Mononuclear cell (primary cell): Measurements from ENCODE around the gene USP4. TPM values are rescaled to one million over a fixed set of nuclear protein-coding genes. Genes with fewer than 3 reads are reported as not detected.

Experiments
- H3K27me3 ChIP-seq: 2 replicates; pipeline ENCODE4 v1.6.0; 2011; ENCODE audit warnings: low read length, control low read depth; ENCODE audit not compliant: insufficient read depth
- H3K4me1 ChIP-seq: 2 replicates; pipeline ENCODE4 v1.5.1; 2011; ENCODE audit warnings: mild to moderate bottlenecking, low read length, control low read depth; ENCODE audit not compliant: insufficient read depth
- H3K4me3 ChIP-seq: 2 replicates; pipeline ENCODE4 v1.5.1; 2011; ENCODE audit warnings: mild to moderate bottlenecking, low read length, moderate library complexity
- H3K9me3 ChIP-seq: 2 replicates; pipeline ENCODE4 v1.5.1; 2011; ENCODE audit warnings: low read depth, mild to moderate bottlenecking, control low read depth, low read length
- total RNA-seq: library from RNA; depleted of rRNA; stranded (reverse); fragments of >200 nt; gene quantifications from one replicate; pipeline ENCODE4 v1.2.3, GENCODE V29; 2012

USP4 gene, protein sequence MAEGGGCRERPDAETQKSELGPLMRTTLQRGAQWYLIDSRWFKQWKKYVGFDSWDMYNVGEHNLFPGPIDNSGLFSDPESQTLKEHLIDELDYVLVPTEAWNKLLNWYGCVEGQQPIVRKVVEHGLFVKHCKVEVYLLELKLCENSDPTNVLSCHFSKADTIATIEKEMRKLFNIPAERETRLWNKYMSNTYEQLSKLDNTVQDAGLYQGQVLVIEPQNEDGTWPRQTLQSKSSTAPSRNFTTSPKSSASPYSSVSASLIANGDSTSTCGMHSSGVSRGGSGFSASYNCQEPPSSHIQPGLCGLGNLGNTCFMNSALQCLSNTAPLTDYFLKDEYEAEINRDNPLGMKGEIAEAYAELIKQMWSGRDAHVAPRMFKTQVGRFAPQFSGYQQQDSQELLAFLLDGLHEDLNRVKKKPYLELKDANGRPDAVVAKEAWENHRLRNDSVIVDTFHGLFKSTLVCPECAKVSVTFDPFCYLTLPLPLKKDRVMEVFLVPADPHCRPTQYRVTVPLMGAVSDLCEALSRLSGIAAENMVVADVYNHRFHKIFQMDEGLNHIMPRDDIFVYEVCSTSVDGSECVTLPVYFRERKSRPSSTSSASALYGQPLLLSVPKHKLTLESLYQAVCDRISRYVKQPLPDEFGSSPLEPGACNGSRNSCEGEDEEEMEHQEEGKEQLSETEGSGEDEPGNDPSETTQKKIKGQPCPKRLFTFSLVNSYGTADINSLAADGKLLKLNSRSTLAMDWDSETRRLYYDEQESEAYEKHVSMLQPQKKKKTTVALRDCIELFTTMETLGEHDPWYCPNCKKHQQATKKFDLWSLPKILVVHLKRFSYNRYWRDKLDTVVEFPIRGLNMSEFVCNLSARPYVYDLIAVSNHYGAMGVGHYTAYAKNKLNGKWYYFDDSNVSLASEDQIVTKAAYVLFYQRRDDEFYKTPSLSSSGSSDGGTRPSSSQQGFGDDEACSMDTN
- 65.2 TPM for total RNA-seq

- no peaks in the 10 kb centered on the region for H3K9me3 ChIP-seq
- peak within 1 kb of the TSS; percentile 86 for H3K4me3 ChIP-seq
- H3K27me3 ChIP-seq: no peaks in the 10 kb centered on the region
- H3K4me1 ChIP-seq: peaks cover 76% of the 10 kb centered on the region
Measured at GRCh38 chr3:49339941-49340800, at the start of gene USP4. TSS of gene USP4 (minus strand) at chr3:49340053. CDS start at chr3:49340024, 29 bp downstream.

DNA sequence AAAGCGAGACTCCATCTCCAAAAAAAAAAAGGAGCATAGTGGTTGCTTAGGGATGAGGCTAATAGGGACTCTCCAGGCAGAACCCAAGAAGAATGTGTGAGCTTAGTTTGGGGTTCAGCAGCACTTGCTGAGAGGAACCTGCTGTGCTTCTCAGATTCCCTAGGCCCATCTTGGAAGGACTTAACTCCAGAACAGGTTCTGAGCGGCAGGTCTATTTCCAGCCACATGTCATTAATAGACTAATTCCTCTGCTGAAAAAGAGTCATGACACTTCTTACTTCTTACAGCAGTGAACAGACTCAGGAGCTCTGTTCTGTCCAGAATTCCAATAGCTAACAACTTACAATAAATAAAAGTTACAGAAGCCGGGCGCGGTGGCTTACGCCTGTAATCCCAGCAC lies 49.4 kb upstream of the USP4 start:
- H3K9me3 ChIP-seq: no peaks in the 10 kb centered on the region
- peaks cover 64% of the 10 kb centered on the region for H3K4me1 ChIP-seq
- no peaks in the 10 kb centered on the region for H3K27me3 ChIP-seq
- H3K4me3 ChIP-seq: no peak overlapping the region

GRCh38 chr3:49388289-49388820 lies 48.5 kb upstream of the USP4 start:
- no peak overlapping the region for H3K4me3 ChIP-seq
- no peaks in the 10 kb centered on the region for H3K27me3 ChIP-seq
- H3K4me1 ChIP-seq: peaks cover 65% of the 10 kb centered on the region
- H3K9me3 ChIP-seq: no peaks in the 10 kb centered on the region

GRCh38 chr3:49387721-49388120 lies 47.9 kb upstream of the USP4 start:
- no peak overlapping the region for H3K4me3 ChIP-seq
- H3K4me1 ChIP-seq: peaks cover 63% of the 10 kb centered on the region
- H3K27me3 ChIP-seq: no peaks in the 10 kb centered on the region
- H3K9me3 ChIP-seq: no peaks in the 10 kb centered on the region

GRCh38 chr3:49386056-49386756 lies 46.4 kb upstream of the USP4 start:
- Histone ChIP-seq H3K4me3 (no peak overlapping the region), H3K4me1 (peaks cover 73% of the 10 kb centered on the region), H3K9me3 (no peaks in the 10 kb centered on the region), H3K27me3 (no peaks in the 10 kb centered on the region)

- Histone ChIP-seq H3K27me3 (no peaks in the 10 kb centered on the region), H3K4me1 (peaks cover 74% of the 10 kb centered on the region), H3K4me3 (no peak overlapping the region), H3K9me3 (no peaks in the 10 kb centered on the region)
Measured at GRCh38 chr3:49385617-49386016, 45.8 kb upstream of the USP4 start.

DNA sequence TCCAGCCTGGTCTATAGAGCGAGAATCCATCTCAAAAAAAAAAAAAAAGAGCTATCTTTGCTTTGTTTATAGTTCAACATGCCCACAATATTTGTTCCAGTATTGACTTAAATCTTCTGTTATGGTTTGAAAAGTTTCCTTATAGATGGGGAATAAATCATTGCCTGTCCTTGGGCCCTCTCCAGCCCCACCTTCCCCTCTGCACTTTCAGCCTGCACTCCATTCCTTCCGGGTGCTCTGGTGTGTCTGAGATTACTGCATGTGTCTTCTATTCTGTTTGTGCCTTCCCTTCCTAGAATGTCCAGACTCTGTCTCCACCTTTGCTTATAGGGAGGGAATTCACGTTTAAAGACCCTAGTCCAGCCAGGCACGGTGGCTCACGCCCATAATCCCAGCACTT lies 43.5 kb upstream of the USP4 start:
- Histone ChIP-seq H3K27me3 (no peaks in the 10 kb centered on the region), H3K9me3 (no peaks in the 10 kb centered on the region), H3K4me3 (no peak overlapping the region), H3K4me1 (peaks cover 75% of the 10 kb centered on the region)

DNA sequence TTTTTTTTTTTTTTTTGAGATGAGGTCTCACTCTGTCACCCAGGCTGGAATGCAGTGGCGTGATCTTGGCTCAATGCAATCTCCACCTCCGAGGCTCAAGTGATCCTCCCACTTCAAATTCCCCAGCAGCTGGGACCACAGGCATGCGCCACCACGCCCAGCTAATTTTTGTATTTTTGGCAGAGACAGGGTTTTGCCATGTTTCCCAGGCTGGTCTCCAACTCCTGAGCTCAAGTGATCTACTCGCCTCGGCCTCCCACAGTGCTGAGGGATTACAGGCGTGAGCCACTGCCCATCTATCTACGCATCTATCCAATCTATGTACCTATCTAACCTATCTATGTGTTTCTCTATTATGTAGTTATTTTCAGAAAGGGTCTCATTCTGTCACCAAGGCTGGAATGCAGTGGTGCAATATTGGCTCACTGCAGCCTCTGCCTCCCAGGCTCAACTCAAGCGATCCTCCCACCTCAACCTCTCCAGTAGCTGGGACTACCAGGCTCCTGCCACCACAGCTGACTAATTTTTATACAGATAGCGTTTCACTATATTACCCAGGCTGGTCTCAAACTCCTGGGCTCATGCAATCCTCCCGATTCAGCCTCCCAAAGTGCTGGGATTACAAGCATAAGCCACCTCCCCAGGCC lies 38.5 kb upstream of the USP4 start:
- no peak overlapping the region for H3K4me3 ChIP-seq
- H3K9me3 ChIP-seq: no peaks in the 10 kb centered on the region
- no peaks in the 10 kb centered on the region for H3K27me3 ChIP-seq
- peaks cover 67% of the 10 kb centered on the region for H3K4me1 ChIP-seq

DNA sequence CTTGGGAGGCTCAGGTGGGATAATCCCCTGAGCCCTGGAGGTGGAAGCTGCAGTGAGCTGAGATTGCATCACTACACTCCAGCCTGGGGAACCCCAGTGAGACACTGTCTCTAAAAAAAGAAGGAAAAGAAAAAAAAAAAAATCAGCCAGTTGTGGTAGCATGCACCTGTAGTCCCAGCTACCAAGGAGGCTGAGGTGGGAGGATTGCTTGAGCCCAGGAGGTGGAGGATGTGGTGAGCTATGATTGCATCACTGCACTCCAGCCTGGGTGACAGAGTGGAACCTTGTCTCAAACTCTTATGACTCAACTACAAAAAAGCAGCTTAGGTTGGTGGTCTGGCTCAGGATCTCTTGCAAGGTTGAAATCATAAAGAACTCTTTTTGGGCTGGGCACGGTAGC lies 37.6 kb upstream of the USP4 start:
- H3K4me1 ChIP-seq: peaks cover 67% of the 10 kb centered on the region

DNA sequence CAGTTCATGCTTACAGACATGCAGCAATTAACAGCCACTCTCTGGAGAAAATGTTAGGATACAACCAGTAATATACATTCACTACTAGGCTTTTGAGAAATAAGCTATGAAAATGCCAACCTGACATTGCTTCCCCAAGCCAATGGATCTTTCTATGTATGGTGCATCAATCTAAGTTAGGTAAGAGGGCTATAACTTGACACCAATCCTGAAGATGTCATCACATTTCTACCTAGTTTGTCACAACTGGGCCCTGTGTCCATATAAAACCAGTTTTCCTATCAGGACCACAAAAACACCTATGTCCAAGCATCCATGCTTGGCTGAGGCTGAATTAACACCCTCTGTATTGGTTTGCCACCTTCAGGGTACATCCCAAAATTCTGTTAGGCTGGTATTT lies 32.1 kb upstream of the USP4 start:
- H3K4me3 ChIP-seq: no peak overlapping the region
- peaks cover 26% of the 10 kb centered on the region for H3K4me1 ChIP-seq
- no peaks in the 10 kb centered on the region for H3K27me3 ChIP-seq
- no peaks in the 10 kb centered on the region for H3K9me3 ChIP-seq

More for the DNA sequence above, 37.6 kb upstream of the USP4 start:
- no peaks in the 10 kb centered on the region for H3K9me3 ChIP-seq
- H3K27me3 ChIP-seq: no peaks in the 10 kb centered on the region
- no peak overlapping the region for H3K4me3 ChIP-seq

GRCh38 chr3:49370585-49371290 lies 30.9 kb upstream of the USP4 start:
- peaks cover 21% of the 10 kb centered on the region for H3K4me1 ChIP-seq
- no peaks in the 10 kb centered on the region for H3K9me3 ChIP-seq
- H3K27me3 ChIP-seq: no peaks in the 10 kb centered on the region
- H3K4me3 ChIP-seq: no peak overlapping the region

DNA sequence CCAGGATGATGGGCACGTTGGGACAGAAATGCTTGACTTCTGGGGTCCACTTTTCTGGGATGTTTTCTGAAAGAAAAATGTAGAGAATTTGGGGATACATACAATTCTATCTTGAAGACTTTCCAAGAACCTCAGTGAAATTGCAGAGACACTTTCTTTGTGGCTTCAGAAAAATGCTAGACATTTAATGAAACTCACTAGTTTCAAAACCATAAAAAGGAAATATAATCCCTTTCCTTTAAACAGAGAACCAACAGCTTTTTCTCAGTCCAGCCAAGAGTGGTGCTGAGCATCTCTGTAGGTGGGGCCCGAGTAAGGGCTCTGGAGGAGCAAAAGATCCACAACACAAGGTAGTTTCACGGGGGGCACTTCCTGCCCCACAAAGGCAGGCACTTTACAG lies 22.7 kb upstream of the USP4 start:
- Histone ChIP-seq H3K9me3 (no peaks in the 10 kb centered on the region), H3K4me3 (no peak overlapping the region), H3K27me3 (no peaks in the 10 kb centered on the region), H3K4me1 (peaks cover 13% of the 10 kb centered on the region)

DNA sequence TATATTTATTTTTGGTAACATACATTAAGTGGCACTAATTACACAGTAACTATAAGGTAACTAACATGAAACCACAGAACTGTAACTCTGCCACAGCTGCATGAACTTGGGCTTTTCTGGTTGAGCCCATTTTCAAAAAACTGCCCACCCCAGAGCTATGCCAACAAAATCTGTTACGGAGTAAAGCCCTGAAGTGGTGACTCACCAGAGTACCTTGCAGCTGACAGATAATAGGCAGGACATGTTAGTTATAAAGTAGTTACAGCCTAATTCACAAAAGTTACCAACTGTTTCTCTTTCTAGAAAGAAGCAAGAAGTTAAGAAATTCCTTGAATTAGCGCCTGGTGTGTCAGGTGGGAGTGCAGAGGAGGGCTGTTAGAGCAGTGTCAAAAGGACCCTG lies 19.8 kb upstream of the USP4 start:
- no peak overlapping the region for H3K4me3 ChIP-seq
- H3K4me1 ChIP-seq: peaks cover 41% of the 10 kb centered on the region
- H3K27me3 ChIP-seq: no peaks in the 10 kb centered on the region
- H3K9me3 ChIP-seq: no peaks in the 10 kb centered on the region
